ENCODE data around the gene NIT1. TPM values are rescaled to one million over a fixed set of nuclear protein-coding genes. Genes with fewer than 3 reads are reported as not detected.
A peak's percentile ranks its signal among the peaks of the same experiment; 100 is the strongest.

Gene NIT1
- total RNA-seq, 1 experiment from 2014 or later, result 26.8 TPM

DNA sequence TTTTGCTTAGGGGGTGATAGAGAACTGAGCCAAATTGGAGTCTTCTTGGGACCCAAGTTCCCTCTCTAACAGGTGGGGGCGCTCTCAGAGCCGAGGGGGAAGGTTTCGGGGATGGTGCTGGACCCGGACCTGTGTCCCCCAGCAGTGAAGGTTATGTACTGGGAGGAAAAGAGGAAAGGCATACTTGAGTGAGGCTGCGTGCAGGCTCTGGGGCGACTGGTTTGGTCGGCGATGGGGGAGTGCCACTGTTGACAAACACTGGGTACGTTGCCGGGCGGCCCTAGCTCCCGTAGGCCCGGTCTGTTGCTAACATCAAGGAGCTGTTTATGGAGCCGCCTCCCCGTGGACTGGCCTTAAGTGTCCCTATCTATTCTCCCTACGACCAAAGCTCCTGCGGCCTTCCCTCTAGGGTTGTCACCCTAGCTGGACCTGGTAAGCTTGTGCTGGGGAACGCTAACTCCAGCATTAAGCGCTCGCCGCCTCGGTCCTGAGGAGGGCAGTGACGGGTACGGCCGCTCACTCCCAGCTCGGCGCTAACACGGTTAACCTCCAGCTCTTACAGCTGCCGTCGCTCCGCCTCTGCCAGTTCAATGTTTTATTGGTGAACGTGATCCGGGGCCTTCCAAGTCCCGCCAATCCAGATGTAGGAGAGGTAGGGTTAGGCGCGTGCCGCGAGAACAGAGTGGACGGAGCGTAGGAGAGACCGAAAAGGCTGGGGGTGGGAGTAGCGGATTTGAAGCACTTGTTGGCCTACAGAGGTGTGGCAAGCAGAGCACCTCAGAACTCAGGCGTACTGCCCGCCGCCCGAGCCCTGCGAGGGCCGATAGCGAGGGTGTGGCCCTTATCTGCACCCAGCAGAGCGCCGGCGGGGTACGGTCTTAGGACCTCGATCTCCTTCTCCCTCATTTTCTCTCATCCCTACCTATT, 48.1 kb downstream of the NIT1 start, which contains the start of gene PPOX:
TSS of gene PPOX (plus strand) at position 685 of the 927 bp plus-strand sequence. CDS start 422 bp downstream, outside the sequence.
- Histone ChIP-seq H3K27me3 (ENCODE audit: insufficient read depth, low read depth) (no peaks in the 10 kb centered on the region), H3K36me3 (ENCODE audit: low read depth) (peaks cover 3% of the 10 kb centered on the region), H2AFZ (peak within 1 kb of the TSS; percentile 90), H3F3A (ENCODE audit: insufficient read depth, low read depth) (peaks cover 26% of the 10 kb centered on the region; the same call in 1 of the 2 replicates), H3K9me3 (ENCODE audit: insufficient read depth, low read depth) (no peaks in the 10 kb centered on the region), H3K4me2 (peak within 1 kb of the TSS; percentile 98), H3K27ac (peak within 1 kb of the TSS; percentile 45), H3K9me2 (ENCODE audit: insufficient read depth) (no peaks in the 10 kb centered on the region), H3K4me1 (replicated peaks; ENCODE audit: insufficient read depth) (peaks cover 15% of the 10 kb centered on the region), H3K4me3 (peak within 1 kb of the TSS; percentile 72), H4K20me1 (ENCODE audit: insufficient read depth) (no peaks in the 10 kb centered on the region), H3K79me2 (ENCODE audit: low read depth) (peaks cover 4% of the 10 kb centered on the region; the same call in 1 of the 2 replicates)
- TF ChIP-seq EZH2 (IDR thresholded peaks at IDR 0.05; ENCODE audit: low read depth), result no peak
- TF ChIP-seq, protein P1, sequence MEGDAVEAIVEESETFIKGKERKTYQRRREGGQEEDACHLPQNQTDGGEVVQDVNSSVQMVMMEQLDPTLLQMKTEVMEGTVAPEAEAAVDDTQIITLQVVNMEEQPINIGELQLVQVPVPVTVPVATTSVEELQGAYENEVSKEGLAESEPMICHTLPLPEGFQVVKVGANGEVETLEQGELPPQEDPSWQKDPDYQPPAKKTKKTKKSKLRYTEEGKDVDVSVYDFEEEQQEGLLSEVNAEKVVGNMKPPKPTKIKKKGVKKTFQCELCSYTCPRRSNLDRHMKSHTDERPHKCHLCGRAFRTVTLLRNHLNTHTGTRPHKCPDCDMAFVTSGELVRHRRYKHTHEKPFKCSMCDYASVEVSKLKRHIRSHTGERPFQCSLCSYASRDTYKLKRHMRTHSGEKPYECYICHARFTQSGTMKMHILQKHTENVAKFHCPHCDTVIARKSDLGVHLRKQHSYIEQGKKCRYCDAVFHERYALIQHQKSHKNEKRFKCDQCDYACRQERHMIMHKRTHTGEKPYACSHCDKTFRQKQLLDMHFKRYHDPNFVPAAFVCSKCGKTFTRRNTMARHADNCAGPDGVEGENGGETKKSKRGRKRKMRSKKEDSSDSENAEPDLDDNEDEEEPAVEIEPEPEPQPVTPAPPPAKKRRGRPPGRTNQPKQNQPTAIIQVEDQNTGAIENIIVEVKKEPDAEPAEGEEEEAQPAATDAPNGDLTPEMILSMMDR (conservative IDR thresholded peaks at IDR 0.05), result no peak; the same call in 1 of the 2 replicates
- TSS peak; percentile 64 for BruUV-seq (replicated peaks)
- POLR2A ChIA-PET (ENCODE audit: unreplicated experiment), result interaction anchor here (0.6 to 1.2 kb wide), 5 partner anchors 11 to 251 kb away, joined by 4 to 15 read pairs (median 6); partner anchors contain the start of gene UFC1
- peak; percentile 95 to 96 for DNase-seq
- CTCF ChIA-PET, result interaction anchor here (1.4 kb wide), 1 partner anchor 145 kb away, joined by 5 read pairs; the partner anchor contains the start of gene F11R
- intact Hi-C loops (cut with micrococcal nuclease; ENCODE audit: unreplicated experiment), result loop anchor here (2.0 kb wide), 1 partner anchor 47 kb away; the partner anchor contains the start of genes NIT1 and PFDN2

DNA sequence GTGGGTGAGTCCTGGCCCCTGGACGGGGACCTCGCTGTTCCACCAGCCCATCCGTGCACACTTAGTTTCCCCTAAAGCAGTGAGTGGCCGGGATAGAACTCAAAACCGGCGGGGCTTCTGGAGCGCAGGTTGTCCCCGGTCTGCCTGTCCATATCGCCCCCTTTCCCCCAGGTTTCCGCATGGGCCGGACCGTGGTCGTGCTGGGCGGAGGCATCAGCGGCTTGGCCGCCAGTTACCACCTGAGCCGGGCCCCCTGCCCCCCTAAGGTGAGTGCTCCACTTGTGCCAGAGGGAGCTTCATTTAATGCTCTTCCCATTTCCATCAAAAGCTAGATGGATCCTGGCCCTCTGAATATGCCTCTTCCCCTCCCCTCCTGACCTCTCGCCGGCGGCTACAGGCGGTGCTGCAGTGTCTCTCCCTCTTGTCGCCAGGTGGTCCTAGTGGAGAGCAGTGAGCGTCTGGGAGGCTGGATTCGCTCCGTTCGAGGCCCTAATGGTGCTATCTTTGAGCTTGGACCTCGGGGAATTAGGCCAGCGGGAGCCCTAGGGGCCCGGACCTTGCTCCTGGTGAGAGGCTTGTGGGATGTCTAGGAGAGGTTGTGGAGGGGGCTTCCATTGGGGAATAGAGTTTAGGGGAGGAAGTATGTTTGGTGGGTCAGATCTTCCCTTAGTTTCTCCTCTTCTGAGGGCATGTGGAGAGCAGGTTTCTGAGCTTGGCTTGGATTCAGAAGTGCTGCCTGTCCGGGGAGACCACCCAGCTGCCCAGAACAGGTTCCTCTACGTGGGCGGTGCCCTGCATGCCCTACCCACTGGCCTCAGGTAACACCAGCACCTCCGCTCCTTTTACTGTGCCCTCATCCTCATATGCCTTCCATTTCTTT, 49.0 kb downstream of the NIT1 start:
- POLR2A ChIA-PET (ENCODE audit: unreplicated experiment), result interaction anchor here (0.7 to 1.2 kb wide), 2 partner anchors 13 to 146 kb away, joined by 5 to 15 read pairs; partner anchors contain the start of genes F11R and UFC1
- peak overlapping the region; percentile 98 for H3K4me2 ChIP-seq
- H3K79me2 ChIP-seq (ENCODE audit: low read depth), result no peaks in the 10 kb centered on the region
- peak overlapping the region; percentile 90 for H2AFZ ChIP-seq
- no peak for TF ChIP-seq EZH2 (IDR thresholded peaks at IDR 0.05; ENCODE audit: low read depth)
- TF ChIP-seq, protein P1 (conservative IDR thresholded peaks at IDR 0.05), result no peak
- no peaks in the 10 kb centered on the region for H4K20me1 ChIP-seq (ENCODE audit: insufficient read depth)
- no peaks in the 10 kb centered on the region for H3K27me3 ChIP-seq (ENCODE audit: insufficient read depth, low read depth)
- intact Hi-C loops (cut with micrococcal nuclease; ENCODE audit: unreplicated experiment), result loop anchor here (2.0 kb wide), 1 partner anchor 48 kb away; the partner anchor contains the start of genes NIT1 and PFDN2
- BruUV-seq (replicated peaks), result TSS peak; percentile 9
- H3K9me3 ChIP-seq (ENCODE audit: insufficient read depth, low read depth), result no peaks in the 10 kb centered on the region
- H3K27ac ChIP-seq, result no peak overlapping the region
- H3K9me2 ChIP-seq (ENCODE audit: insufficient read depth), result no peaks in the 10 kb centered on the region
- peak in 1 of 2 experiments; percentile 22 for DNase-seq
- no peaks in the 10 kb centered on the region; the same call in none of the 2 replicates for H3K36me3 ChIP-seq (ENCODE audit: low read depth)
- CTCF ChIA-PET, result interaction anchor here (0.7 kb wide), 1 partner anchor 172 kb away, joined by 4 read pairs; no protein-coding TSS in a partner anchor
- H3K4me1 ChIP-seq (replicated peaks; ENCODE audit: insufficient read depth), result peaks cover 15% of the 10 kb centered on the region
- H3K4me3 ChIP-seq, result peak overlapping the region; percentile 72
- peaks cover 28% of the 10 kb centered on the region; the same call in 1 of the 2 replicates for H3F3A ChIP-seq (ENCODE audit: insufficient read depth, low read depth)

Data from PC-9 (cell line).